Smooth muscle cell (in vitro differentiated cells): ENCODE results near the gene UBE2E3. TPM values are rescaled to one million over a fixed set of nuclear protein-coding genes. Genes with fewer than 3 reads are reported as not detected.

Source experiments
- DNase-seq: peaks from one replicate; lab custom pipeline; 2025; ENCODE audit not compliant: unreplicated experiment; lab: John Stamatoyannopoulos, UW
- H2AFZ ChIP-seq: fragments of 200-600 bp; sonication (generic); 2 replicates; pipeline ENCODE4 v1.6.0; 2016; ENCODE audit warnings: antibody characterized with exemption, low read depth, mild to moderate bottlenecking
- H3F3A ChIP-seq: fragments of 200-600 bp; sonication (generic); 2 replicates; pipeline ENCODE4 v1.6.0; 2017; ENCODE audit warnings: antibody characterized with exemption, low read depth
- H3K27ac ChIP-seq: fragments of 200-600 bp; sonication (generic); 2 replicates; pipeline ENCODE4 v1.5.1; 2016; ENCODE audit warnings: low read depth, mild to moderate bottlenecking
- H3K27me3 ChIP-seq: fragments of 200-600 bp; sonication (generic); 2 replicates; pipeline ENCODE4 v1.6.1; 2016; ENCODE audit warnings: low read depth, mild to moderate bottlenecking
- H3K36me3 ChIP-seq: fragments of 200-600 bp; sonication (generic); 2 replicates; pipeline ENCODE4 v1.5.1; 2016; ENCODE audit warnings: low read depth
- H3K4me1 ChIP-seq: fragments of 200-600 bp; sonication (generic); 2 replicates; pipeline ENCODE4 v1.5.1; 2016; ENCODE audit warnings: low read depth
- H3K4me2 ChIP-seq: fragments of 200-600 bp; sonication (generic); 2 replicates; pipeline ENCODE4 v1.6.0; 2016; ENCODE audit warnings: mild to moderate bottlenecking
- H3K4me3 ChIP-seq: fragments of 200-600 bp; sonication (generic); 2 replicates; pipeline ENCODE4 v1.5.1; 2016; ENCODE audit warnings: mild to moderate bottlenecking
- H3K79me2 ChIP-seq: fragments of 200-600 bp; sonication (generic); 2 replicates; pipeline ENCODE4 v1.6.0; 2016; ENCODE audit warnings: low read depth, mild to moderate bottlenecking
- H3K9ac ChIP-seq: fragments of 200-600 bp; sonication (generic); 2 replicates; pipeline ENCODE4 v1.6.0; 2016; ENCODE audit warnings: low read depth
- H3K9me3 ChIP-seq: fragments of 200-600 bp; sonication (generic); replicated peaks from 2 replicates; pipeline ENCODE4 v1.5.1; 2016; ENCODE audit warnings: low read depth
- H4K20me1 ChIP-seq: fragments of 200-600 bp; sonication (generic); 2 replicates; pipeline ENCODE4 v1.6.0; 2016; ENCODE audit warnings: low read depth
- CTCF ChIP-seq: fragments of 200-600 bp; sonication (generic); IDR thresholded peaks from 2 replicates; pipeline ENCODE4 v1.5.1; 2017; ENCODE audit warnings: borderline replicate concordance, mild to moderate bottlenecking, antibody characterized with exemption; ENCODE audit not compliant: insufficient read depth, poor library complexity, severe bottlenecking
- WGBS: methylation state at CpG from one replicate; pipeline ENCODE4 v1.1.7; 2016; ENCODE audit warnings: low lambda C conversion rate; 5-methylcytosine and 5-hydroxymethylcytosine counted together
- polyA plus RNA-seq: library from polyadenylated mRNA; unstranded; fragments of >200 nt; fragmentation: Nextera tagmentation; extraction: Ambion mirVana; gene quantifications from 2 replicates; pipeline ENCODE4 v1.2.1, GENCODE V29; 2016
- total RNA-seq: library from RNA; depleted of rRNA; stranded (reverse); fragments of >200 nt; gene quantifications from 2 replicates; pipeline ENCODE4 v1.2.3, GENCODE V29; 2014

UBE2E3 gene
- total and polyA plus RNA-seq, 2 experiments from 2014 or later: 225 to 259 TPM

DNA sequence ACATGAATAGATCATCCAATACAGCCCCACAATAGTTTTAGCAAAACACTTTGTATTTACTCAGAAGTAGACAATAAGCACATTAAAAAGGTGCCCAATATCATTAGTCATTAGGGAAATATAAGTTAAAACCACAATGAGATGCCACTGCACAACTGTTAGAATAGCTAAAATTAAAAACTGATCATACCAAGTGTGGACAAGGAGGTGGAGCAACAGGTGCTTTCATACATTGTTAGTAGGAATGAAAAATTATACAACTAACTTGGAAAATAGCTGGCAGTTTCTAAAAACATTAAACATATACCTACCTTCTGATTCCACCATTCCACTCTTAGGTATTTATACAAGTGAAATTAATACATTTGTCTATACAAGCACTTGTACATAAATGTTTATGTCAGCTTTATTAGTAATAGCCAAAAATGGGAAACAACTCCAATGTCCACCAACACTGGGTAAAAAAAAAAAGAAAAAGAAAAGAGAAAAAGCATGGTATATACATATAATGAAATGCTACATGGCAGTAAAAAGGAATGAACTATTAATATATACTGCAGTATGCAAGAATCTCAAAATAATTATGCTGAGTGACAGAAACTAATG is 27.6 kb upstream of the UBE2E3 start:
- Histone ChIP-seq H4K20me1 (no peaks in the 10 kb centered on the region), H3K9ac (no peak overlapping the region), H3F3A (no peaks in the 10 kb centered on the region), H2AFZ (no peak overlapping the region), H3K36me3 (no peaks in the 10 kb centered on the region), H3K27me3 (no peaks in the 10 kb centered on the region), H3K4me1 (no peaks in the 10 kb centered on the region), H3K4me2 (no peak overlapping the region), H3K9me3 (no peaks in the 10 kb centered on the region), H3K27ac (no peak overlapping the region), H3K4me3 (no peak overlapping the region), H3K79me2 (no peaks in the 10 kb centered on the region)
- TF ChIP-seq CTCF: no peak
- DNase-seq: no peak

DNA sequence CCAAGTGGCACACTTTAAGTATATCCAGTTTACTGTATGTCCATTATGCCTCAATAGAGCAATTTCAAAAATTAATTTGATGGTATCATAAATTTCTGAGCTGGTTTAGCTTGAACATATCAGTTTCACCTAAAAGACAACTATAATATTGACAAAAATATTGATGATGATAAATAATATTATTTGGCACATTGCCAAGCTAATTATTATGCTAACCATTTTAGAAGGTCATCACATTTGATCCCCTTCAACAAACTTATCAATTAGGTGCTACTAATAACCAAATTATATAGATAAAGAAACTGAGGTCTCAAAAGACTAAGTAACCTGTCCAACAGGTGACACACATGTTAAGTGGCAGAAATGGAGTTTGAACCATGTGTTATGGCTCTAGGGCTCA is 26.9 kb upstream of the UBE2E3 start:
- Histone ChIP-seq H3K4me1 (no peaks in the 10 kb centered on the region), H3K27me3 (no peaks in the 10 kb centered on the region), H3K36me3 (no peaks in the 10 kb centered on the region), H2AFZ (no peak overlapping the region), H3K4me2 (no peak overlapping the region), H3K9ac (no peak overlapping the region), H3K79me2 (no peaks in the 10 kb centered on the region), H3K9me3 (no peaks in the 10 kb centered on the region), H3K4me3 (no peak overlapping the region), H4K20me1 (no peaks in the 10 kb centered on the region), H3F3A (no peaks in the 10 kb centered on the region), H3K27ac (no peak overlapping the region)
- DNase-seq: no peak
- TF ChIP-seq CTCF: no peak

GRCh38 chr2:180955101-180955500 is 25.3 kb upstream of the UBE2E3 start:
- TF ChIP-seq CTCF: no peak
- no peak for DNase-seq
- H3K9ac ChIP-seq: no peak overlapping the region
- no peak overlapping the region for H3K4me3 ChIP-seq
- H3K27ac ChIP-seq: no peak overlapping the region
- no peaks in the 10 kb centered on the region for H3F3A ChIP-seq
- H3K36me3 ChIP-seq: no peaks in the 10 kb centered on the region
- no peaks in the 10 kb centered on the region for H3K9me3 ChIP-seq
- no peaks in the 10 kb centered on the region for H3K79me2 ChIP-seq
- H3K4me1 ChIP-seq: no peaks in the 10 kb centered on the region
- H4K20me1 ChIP-seq: no peaks in the 10 kb centered on the region
- no peak overlapping the region for H3K4me2 ChIP-seq
- no peaks in the 10 kb centered on the region for H3K27me3 ChIP-seq
- H2AFZ ChIP-seq: no peak overlapping the region

- Histone ChIP-seq H3K4me1 (no peaks in the 10 kb centered on the region), H3F3A (no peaks in the 10 kb centered on the region), H3K9ac (no peak overlapping the region), H3K27ac (no peak overlapping the region), H3K36me3 (no peaks in the 10 kb centered on the region), H3K27me3 (no peaks in the 10 kb centered on the region), H3K79me2 (no peaks in the 10 kb centered on the region), H3K4me3 (no peak overlapping the region), H3K4me2 (no peak overlapping the region), H3K9me3 (no peaks in the 10 kb centered on the region), H4K20me1 (no peaks in the 10 kb centered on the region), H2AFZ (no peak overlapping the region)
- TF ChIP-seq CTCF: no peak
- WGBS: 84% methylated on average over 1 of the region's 1 CpG
- no peak for DNase-seq
Measured at GRCh38 chr2:180959787-180960186, 20.6 kb upstream of the UBE2E3 start.
